SH-SY5Y (cell line): ENCODE data around the gene RAB10.

Experiments used
- GATA2 ChIP-seq: IDR thresholded peaks from 2 replicates; pipeline ENCODE4 v1.6.1; 2011; ENCODE audit warnings: mild to moderate bottlenecking, low read depth, low read length
- GATA3 ChIP-seq: IDR thresholded peaks from 2 replicates; pipeline ENCODE4 v1.6.1; 2011; ENCODE audit warnings: low read depth, mild to moderate bottlenecking, low read length, moderate library complexity

Gene RAB10

DNA sequence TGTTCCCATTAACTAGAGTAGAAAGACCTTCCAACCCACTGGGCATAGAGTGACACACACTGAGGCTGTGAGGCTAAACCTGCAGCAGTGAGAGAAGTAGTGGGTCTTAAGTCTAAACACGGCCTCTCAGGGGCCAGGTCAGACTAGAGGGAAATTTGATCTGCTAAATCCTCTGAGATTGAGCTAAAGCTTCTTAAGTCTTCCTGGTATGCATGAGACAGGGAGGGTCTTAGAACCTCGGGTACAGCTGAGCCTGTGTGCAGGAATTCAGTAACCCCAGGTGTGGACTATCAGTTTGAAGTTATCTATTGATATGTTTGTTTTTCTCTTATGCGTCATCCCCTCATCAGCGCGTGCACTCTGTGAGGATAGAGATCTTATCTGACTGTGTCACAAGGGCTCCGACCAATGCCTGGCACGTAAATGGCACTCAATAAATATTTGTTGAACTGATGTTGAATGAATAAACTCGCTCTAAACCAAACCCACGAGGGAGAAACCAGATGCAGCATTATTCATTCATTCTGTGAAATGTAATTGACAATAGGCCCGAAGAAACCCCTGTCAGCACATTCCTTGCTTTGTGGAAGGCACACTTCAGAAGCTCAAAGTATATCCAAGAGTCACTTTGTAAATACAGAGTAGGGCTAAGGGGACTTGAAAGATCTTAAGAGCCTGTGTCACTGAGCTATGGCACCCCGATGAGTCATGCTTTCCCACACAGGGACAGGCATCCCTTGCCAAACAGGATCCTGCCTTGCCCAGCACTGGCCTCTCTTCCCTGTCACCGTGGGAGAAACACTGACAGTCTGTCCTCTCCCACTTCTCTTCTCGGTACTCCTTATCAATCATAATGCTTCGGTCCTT lies 21.7 kb upstream of the RAB10 start:
- TF ChIP-seq GATA3 (0 out of 2 replicates have a peak, but pooled peaks have one; percentile 34), GATA2 (peak; percentile 65)

DNA sequence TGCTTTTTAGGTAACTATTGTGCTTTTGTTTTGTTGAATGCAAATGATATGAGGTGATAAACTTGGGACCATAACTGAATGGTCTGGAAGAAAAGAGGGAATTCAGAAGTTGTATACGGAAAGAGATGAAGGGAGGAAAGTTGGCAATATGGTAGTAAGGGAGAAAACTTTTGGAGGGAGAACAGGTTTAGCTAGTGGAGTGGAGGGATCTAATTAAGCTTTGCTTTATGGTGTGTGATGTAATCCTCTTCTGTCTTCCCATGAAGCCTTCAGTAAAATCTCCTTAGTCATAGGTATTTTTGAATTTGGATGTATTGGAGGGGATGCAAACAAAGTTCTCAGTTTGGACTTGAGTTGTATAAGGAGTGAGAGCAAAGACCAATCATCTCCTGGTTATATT lies 20.2 kb upstream of the RAB10 start:
- TF ChIP-seq GATA2, result no peak
- no peak for TF ChIP-seq GATA3

DNA sequence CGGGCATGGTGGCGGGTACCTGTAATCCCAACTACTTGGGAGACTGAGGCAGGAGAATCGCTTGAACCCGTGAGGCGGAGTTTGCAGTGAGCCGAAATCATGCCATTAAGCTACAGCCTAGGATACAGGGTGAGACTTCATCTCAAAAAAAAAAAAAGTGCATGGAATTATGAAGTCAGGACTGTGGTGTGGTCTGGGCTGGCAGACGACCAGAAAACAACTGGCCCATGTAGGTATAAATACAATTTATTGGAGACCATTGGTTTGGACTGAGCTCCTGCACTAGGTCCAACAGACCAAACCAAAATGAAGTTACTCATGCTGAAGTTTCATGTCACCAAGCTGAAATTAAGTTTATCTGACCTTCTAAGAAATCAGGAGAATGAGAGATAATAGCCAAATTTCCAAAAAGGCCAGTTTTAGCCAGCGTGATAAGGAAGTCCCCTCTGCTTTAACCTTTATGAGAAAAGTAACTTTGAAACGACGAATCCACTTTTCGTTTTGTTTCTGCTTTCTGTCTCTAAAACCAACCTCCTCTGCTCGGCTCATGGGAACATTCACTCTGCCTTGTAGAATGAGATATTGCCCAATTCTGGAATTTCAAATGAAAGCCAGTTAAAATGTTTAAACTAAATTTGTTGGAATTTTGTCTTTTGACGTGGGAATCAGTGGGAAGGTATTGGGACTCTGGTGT lies 17.7 kb upstream of the RAB10 start:
- TF ChIP-seq GATA3 (no peak), GATA2 (no peak)

DNA sequence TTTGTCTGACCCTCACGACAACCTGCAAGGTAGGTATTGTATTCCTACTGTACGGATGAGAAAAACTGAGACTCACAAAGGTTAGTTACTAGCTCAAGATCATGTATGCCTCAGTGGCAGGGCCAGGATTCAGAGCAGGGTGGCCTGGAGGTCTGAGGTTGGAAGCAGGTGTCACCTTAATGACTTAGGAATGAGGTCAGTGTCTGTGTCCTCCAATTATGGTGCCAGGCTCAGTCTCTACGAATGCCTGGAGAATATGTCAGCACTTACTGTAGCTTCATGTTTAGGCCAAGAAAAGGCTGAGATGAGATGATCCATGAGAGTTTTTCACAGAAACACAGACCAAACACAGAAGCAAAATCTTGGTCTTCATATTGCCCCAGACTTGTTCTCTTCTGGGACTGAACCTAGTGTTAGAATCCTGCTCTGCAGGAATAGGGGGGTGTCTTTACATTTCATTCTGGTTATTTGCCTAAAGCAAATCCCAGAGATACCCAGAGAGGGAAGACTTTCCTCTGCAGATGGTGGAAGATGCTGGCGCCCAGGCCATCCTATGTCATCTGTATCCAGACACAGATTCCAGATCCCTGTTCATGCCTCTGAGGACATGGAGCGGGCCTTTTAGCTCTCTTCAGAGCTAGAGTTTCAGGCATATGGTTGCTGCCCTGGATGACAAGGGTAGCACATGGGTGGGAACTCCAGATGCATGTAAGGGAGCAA lies 16.3 kb upstream of the RAB10 start:
- no peak for TF ChIP-seq GATA2
- no peak for TF ChIP-seq GATA3

DNA sequence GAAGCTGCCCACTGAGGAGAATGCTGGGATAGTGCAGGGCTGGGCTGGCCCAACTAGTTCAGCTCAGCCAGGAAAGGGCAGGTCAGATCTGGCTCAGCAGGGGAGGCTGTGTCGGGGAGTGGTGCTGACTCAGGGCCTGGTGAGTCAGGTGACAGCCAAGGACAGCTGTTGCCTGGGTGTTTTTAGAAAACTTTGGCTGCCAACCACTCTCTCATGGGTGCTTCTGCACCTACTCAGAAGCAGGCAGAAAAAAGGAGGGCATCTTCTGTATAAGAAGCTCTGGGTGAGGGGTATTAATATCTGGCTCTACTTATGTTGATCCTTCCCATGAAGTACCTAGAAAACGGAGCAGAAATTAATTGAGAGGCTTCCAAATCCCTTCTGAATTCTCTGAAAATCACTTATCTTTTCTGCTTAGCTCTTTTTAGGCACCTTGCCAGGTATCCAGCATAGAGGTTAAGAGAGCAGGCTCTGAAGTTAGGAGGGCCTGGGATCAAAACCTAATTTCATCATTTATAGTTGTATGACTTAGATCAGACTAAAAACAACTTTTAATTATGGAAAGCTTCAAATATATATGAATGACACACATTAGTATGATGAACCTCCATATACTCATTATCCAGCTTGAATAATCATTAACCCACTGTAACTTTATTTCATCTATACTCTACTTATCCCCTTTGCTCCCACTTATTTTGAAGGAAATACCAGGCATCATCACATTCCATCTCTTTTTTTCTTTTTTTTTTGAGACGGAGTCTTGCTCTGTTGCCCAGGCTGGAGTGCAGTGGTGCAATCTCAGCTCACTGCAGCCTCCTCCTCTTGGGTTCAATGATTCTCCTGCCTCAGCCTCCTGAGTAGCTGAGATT lies 15.5 kb upstream of the RAB10 start:
- TF ChIP-seq GATA3, result no peak
- TF ChIP-seq GATA2, result no peak

DNA sequence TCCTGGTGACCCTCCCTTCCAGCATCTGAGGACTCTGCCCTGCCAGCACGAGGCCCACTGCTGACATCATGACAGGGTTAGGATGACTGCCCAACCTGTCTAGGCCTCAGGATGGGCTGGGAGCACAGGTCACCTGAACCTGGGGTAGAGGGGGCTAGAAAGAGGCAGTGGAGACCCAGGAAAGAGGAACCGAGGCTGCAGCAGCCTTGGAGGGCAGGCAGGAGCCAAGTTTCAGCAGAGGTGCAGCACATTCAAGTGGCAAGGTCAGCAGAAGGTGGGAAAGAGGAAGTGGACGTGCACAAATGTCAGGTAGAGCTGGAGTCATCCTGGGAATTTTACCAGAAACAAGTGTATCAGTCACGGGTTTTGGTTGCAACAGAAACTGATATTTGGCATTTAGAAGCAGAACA lies 13.6 kb upstream of the RAB10 start:
- TF ChIP-seq GATA2 (no peak), GATA3 (no peak)

DNA sequence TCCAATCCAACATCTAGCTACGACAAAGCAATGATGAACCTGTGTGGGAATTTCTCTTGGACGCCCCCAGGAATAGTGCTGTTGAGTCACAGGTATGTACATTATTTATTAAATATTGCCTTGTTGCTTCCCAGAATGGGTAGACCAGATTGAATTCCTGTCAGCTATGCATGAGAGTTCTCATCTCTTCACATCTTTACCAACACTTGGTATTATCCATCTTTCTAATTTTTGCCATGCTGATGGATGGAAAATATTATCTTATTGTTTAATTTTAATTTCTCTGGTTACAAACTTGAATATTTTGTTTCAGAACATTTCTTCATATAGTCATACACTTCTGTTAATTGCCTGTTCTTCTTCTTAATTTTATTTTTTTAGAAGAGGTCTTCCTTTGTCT lies 9.6 kb upstream of the RAB10 start:
- TF ChIP-seq GATA2 (no peak), GATA3 (no peak)

DNA sequence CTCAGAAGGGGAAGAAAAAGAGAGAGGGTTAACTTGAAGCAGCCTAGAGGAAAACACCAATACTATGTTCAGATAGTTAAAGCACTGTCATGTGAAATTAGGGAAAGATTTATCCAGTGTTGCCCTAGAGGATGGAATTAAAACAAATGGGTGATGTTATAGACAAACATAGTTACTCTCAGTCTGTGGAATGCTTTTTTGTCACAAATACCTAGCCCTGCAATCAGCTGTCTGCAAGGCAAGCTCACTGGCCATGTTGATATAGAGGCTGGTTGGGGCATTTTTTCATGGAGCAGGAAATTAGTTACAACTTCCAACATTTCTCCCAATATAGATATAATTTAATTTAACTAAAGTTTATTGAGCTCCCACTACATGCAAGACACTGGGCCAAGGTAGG lies 8.4 kb upstream of the RAB10 start:
- no peak for TF ChIP-seq GATA3
- TF ChIP-seq GATA2, result no peak

DNA sequence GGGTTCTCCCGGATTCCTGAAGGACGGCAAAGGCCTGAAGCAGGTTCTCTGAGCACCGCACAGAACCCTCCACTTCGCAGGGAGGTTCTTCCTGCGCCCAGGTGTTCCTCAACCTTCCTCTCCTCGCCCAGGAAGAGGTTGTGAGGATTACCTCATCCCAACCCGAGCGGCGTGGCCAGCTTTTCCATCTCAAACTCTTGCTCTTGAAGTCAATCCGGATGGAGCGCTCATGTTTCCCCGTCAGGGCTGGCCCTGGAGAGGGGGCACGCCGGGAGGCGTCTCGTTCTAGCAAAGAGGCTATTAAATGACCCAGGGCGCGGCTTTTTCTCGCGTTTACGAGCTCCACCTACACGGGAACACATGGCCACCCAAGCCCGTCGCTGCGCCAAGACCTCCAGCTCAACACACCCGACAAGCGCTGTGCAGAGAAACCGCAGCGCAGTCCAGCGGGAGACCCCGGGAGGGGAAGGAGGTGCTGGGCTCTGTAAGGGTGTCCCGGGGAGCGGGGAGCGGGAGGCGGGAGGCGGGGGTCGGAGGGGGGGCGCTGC lies 540 bp upstream of the RAB10 start:
- TF ChIP-seq GATA2, result no peak
- no peak for TF ChIP-seq GATA3

DNA sequence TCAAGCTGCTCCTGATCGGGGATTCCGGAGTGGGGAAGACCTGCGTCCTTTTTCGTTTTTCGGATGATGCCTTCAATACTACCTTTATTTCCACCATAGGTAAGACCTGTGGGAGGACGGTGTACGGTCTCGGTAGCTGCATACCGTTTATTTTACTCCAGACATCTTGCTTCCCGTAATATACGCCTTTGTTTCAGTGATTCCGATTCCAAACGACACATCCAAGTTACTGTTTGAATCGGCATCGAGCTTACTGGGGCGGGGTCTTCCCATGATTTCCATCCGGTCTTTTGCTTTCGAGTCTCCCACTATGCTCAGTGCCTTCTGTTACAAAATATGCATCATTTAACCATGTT lies 731 bp downstream of the RAB10 start:
- TF ChIP-seq GATA3 (no peak), GATA2 (no peak)

DNA sequence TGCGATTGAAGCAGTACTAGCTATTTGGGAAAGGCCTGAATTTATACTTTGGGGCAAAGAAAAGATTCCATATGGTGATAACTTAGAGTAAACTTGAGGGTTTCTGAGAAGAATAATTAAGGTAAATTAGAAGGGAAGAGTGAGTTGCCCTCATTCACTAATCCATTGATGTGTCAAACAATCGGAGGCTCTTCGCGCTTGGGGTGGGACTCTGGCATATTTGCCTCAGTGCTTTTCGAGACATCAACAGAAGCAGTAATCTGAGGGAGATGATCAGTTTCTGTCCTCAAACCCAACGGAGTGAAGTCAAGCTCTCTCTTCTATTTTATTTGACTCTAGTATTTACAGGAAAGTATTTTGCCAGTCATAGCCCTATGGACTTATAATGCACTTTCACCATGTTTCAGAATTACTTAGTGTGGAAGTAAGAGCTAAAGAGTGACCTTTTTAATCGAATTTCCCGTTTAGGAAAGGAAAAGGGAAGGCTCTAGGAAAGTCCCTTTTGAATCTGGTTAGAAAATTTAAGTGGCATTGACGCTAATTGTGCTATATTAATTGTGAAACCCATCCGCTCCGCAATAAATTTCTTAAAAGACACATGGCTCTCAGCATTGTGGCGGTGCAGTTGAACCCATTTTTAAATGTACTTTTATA lies 1.3 kb downstream of the RAB10 start:
- TF ChIP-seq GATA3, result no peak
- no peak for TF ChIP-seq GATA2

DNA sequence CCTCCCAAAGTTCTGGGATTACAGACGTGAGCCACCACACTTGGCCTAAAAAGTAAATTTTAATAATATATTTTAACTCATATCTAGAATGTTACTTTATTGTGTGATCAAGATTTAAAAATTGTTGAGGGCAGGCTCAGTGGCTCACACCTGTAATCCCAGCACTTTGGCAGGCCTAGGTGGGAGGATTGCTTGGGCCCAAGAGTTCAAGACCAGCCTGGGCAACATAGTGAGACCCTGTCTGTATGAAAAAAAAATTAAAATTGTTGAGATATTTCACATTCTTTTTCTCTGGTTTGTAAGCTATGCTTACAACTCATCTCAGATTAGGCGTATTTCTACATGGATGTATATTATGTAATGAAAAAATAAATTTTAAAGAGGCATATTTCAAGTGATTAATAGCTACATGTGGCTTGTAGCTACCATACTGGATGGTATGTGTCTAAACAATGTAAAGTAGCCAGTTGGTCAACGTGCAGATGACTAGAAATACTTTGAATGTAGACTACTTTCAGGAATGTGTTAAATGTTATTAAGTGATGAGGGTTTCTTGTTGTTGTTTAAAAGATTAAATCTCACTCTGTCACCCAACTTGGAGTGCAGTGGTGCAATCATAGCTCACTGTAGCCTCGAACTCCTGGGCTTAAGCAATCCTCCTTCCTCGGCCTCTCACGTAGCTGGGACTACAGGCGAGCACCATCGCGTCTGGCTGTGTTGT lies 5.9 kb downstream of the RAB10 start:
- TF ChIP-seq GATA3 (no peak), GATA2 (no peak)

DNA sequence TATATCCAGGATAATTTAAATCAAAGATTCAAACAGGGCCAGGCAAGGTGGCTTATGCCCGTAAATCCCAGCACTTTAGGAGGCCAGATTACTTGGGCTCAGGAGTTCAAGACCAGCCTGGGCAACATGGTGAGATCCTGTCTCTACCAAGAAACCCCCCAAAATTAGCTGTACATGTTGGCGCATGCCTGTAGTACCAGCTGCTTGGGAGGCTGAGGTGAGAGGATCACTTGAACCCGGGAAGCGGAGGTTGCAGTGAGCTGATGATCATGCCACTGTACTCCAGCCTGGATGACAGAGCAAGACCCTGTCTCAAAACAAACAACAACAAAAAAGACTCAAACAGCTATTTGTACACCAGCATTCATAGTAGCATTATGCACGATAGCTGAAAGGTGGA lies 9.2 kb downstream of the RAB10 start:
- TF ChIP-seq GATA2, result no peak
- no peak for TF ChIP-seq GATA3
